GM19193 (cell line): ENCODE measurements around the gene IRAK1.

Experiments used
- POLR2A ChIP-seq: IDR thresholded peaks from 4 replicates; pipeline ENCODE4 v1.6.1; 2011; ENCODE audit not compliant: insufficient read depth, insufficient read length; ENCODE audit errors: extremely low read depth

Gene IRAK1

GRCh38 chrX:154000051-154000450 is 19.7 kb downstream of the IRAK1 start:
- no peak for TF ChIP-seq POLR2A

GRCh38 chrX:153999359-154000037 is 20.2 kb downstream of the IRAK1 start:
- no peak for TF ChIP-seq POLR2A

GRCh38 chrX:153995504-153995903 is 24.2 kb downstream of the IRAK1 start:
- no peak for TF ChIP-seq POLR2A

- no peak for TF ChIP-seq POLR2A
These were observed 25.7 kb downstream of the IRAK1 start for GRCh38 chrX:153993978-153994377.

GRCh38 chrX:153993079-153993478 is 26.6 kb downstream of the IRAK1 start:
- no peak for TF ChIP-seq POLR2A

GRCh38 chrX:153992180-153992579 is 27.5 kb downstream of the IRAK1 start:
- no peak for TF ChIP-seq POLR2A

- TF ChIP-seq POLR2A: no peak
These were observed 28.6 kb downstream of the IRAK1 start for GRCh38 chrX:153991013-153991580.

DNA sequence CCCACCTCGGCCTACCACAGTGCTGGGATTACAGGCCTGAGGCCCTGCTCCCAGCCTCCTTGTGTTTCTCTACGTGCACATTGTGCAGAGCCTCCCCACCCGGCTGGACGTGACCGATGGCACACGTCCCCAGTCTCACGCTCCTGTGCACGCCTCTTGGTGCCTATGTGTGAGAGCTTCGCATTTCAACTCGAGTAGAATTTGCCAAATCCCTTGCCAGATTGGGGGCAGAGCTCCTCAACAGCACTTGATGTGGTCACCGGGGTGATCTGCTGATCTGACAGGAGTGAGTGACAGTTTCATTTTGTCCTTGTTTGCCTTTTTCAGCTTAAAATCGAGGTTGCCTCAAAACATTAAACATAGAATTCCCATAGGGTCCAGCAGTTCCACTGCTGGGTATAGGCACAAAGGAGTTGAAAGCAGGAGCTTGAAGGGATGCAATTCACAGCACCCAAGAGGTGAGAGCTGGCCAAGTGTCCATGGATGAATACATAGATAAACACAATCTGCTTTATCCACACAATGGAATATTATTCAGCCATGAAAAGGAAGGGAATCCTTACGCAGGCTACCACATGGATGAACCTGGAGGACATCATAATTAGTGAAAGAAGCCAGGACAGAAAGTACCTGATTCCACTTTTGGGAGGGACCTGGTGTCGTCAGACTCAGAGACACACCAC is 29.6 kb downstream of the IRAK1 start:
- TF ChIP-seq POLR2A: no peak

- no peak for TF ChIP-seq POLR2A
These were observed 31.2 kb downstream of the IRAK1 start for GRCh38 chrX:153988493-153988892.

DNA sequence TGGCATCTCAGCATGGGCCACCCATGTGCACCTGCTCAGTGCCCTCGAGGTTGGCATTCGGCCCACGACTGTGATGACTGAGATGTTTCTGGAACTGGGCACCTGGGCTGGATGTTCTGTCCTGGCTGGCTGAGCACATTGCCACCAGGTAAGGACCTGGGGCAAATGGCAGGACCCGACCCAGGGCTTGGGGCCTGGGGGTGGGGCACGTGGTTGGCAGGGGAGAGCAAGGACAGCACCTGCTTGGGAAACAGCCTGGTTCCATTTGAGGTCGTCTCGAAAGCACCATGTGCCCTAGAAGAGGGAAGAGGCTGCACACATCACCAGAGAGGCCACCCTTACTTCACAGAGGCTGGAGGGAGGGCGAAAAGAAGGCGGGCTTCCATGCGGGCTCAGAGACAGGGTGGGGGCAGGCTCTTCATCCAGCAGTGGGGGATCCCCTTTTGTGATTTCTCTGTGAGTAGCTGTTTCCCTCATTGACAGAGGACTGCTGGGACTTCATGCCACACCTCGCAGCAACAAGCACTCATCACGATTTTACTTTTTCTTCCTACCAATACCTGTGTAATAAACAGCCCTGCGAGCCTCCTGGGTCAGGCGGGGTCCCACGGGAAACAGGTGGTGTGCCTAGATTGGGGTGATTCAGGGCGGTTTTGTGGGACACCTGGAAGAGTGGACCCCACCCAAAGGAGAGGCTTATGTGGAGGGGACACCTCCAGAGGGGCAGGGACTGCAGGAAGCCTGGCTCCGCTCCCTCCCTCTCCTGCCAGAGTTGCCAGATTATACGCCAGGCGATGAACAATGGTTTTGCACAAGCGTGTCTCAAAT is 35.1 kb downstream of the IRAK1 start:
- TF ChIP-seq POLR2A: peak; percentile 35

GRCh38 chrX:153983321-153983801 is 36.3 kb downstream of the IRAK1 start:
- TF ChIP-seq POLR2A: no peak

DNA sequence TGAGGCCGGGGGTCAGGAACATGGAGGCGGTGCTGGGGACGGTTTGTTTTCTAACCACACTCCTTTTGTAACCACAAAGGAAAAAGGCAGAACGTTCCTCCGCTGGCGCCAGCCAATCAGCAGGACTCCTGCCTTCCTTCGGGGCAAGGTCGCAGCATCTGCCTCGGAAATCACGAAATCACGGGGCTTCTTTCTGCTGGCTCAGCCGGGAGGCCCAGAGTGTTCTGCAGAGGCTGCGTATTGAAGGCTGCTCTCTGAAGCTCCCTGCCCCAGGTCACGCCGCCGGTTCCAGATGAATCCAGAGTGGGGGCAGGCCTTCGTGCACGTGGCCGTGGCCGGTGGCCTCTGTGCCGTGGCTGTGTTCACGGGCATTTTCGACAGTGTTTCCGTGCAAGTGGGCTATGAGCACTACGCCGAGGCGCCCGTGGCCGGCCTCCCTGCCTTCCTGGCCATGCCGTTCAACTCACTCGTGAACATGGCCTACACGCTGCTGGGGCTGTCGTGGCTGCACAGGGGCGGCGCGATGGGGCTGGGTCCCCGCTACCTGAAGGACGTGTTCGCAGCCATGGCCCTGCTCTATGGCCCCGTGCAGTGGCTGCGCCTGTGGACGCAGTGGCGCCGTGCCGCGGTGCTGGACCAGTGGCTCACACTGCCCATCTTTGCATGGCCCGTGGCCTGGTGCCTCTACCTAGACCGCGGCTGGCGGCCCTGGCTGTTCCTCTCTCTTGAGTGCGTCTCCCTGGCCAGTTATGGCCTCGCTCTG is 37.8 kb downstream of the IRAK1 start:
- no peak for TF ChIP-seq POLR2A

DNA sequence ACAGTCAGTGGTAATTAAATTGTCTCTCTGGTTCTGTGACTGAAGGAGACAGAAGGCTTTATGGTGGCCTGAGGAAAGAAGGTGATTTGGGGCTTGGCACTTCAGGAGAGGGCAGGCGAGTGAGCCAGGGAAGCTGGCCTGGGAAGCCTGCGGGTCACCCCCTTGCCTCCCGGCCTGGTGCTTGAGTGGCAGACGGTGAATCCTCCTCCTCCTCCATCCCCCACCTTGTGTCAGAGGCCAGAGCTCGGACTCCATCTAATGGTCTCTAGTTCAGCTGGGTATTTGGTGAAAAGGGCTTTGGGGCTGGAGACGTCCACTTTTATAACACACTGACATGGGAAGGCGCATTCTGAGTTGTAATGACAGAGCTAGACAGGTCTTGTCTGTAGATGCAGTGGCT is 38.5 kb downstream of the IRAK1 start:
- no peak for TF ChIP-seq POLR2A

- TF ChIP-seq POLR2A: no peak
These were observed 44.9 kb downstream of the IRAK1 start for GRCh38 chrX:153974726-153975286.
